ENCODE results near the gene BICRA.

DNA sequence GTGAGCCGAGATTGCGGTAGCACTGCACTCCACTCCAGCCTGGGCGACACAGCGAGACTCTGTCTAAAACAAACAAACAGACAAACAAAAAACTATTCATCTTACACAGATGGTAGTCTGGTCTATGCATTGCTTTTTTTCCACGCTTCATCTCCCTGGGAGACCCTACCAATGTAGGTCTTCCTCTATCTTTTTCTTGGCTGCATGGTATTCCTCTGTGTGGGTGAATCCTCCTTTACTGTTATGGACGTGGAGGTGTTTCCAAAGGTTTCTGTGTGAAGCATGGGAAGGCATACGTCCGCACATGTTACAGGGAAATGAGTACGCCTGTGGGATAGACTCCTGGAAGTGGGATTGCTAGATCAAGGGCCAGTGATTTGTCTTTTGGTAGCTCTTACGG, 5.6 kb downstream of the BICRA start:
- TF ChIP-seq, protein P1, sequence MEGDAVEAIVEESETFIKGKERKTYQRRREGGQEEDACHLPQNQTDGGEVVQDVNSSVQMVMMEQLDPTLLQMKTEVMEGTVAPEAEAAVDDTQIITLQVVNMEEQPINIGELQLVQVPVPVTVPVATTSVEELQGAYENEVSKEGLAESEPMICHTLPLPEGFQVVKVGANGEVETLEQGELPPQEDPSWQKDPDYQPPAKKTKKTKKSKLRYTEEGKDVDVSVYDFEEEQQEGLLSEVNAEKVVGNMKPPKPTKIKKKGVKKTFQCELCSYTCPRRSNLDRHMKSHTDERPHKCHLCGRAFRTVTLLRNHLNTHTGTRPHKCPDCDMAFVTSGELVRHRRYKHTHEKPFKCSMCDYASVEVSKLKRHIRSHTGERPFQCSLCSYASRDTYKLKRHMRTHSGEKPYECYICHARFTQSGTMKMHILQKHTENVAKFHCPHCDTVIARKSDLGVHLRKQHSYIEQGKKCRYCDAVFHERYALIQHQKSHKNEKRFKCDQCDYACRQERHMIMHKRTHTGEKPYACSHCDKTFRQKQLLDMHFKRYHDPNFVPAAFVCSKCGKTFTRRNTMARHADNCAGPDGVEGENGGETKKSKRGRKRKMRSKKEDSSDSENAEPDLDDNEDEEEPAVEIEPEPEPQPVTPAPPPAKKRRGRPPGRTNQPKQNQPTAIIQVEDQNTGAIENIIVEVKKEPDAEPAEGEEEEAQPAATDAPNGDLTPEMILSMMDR (IDR thresholded peaks at IDR 0.05): no peak
- TF ChIP-seq EZH2phosphoT487 (IDR thresholded peaks at IDR 0.05): no peak

Data from neural progenitor cell (in vitro differentiated cells).